ENCODE data around the gene KRT75.

Gene KRT75

GRCh38 chr12:52401926-52402325 lies 32.2 kb downstream of the KRT75 start:
- H4K20me1 ChIP-seq (ENCODE audit: insufficient read depth, low read length): no peaks in the 10 kb centered on the region
- peaks cover 7% of the 10 kb centered on the region for H3K27me3 ChIP-seq (ENCODE audit: low read depth, low read length)
- no peak overlapping the region for H2AFZ ChIP-seq (ENCODE audit: low read depth, low read length)
- no peak overlapping the region for H3K9ac ChIP-seq (ENCODE audit: low read length)
- H3K27ac ChIP-seq (ENCODE audit: low read length): no peak overlapping the region
- TF ChIP-seq EZH2phosphoT487 (IDR thresholded peaks at IDR 0.05; ENCODE audit: low read depth) (no peak), CTCF (IDR thresholded peaks at IDR 0.05; ENCODE audit: low read depth, low read length) (no peak)
- no peak overlapping the region for H3K4me2 ChIP-seq (ENCODE audit: low read length)
- H3K79me2 ChIP-seq (ENCODE audit: low read length): no peaks in the 10 kb centered on the region
- no peaks in the 10 kb centered on the region for H3K36me3 ChIP-seq (replicated peaks; ENCODE audit: low read depth, low read length)
- H3K4me1 ChIP-seq (ENCODE audit: low read length): no peaks in the 10 kb centered on the region
- H3K9me3 ChIP-seq (ENCODE audit: insufficient read depth, low read length): no peaks in the 10 kb centered on the region
- no peak overlapping the region for H3K4me3 ChIP-seq (ENCODE audit: low read length)

DNA sequence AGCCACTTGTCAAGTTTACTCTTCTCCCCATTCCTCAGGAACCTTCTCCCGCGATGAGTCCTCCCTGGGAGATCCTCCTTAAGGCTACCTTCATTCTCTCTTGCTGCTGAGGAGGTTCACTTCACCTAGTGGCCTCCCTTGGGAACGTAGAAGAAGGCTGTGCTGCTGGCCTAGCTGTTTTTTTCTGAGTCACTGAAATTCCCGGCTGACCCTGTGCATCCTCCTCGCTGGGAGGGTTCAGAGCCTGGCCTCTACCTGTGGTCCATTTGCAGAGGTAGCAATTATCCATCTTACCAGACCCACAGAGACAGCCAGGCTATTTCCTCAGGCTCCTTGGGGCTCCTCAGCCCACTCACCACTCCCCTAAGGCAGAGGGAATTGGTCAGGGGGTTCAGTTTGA lies 32.6 kb downstream of the KRT75 start:
- Histone ChIP-seq H3K4me3 (ENCODE audit: low read length) (no peak overlapping the region), H3K4me1 (ENCODE audit: low read length) (no peaks in the 10 kb centered on the region), H3K27me3 (ENCODE audit: low read depth, low read length) (peaks cover 11% of the 10 kb centered on the region), H4K20me1 (ENCODE audit: insufficient read depth, low read length) (no peaks in the 10 kb centered on the region), H3K4me2 (ENCODE audit: low read length) (no peak overlapping the region), H3K27ac (ENCODE audit: low read length) (no peak overlapping the region), H2AFZ (ENCODE audit: low read depth, low read length) (no peak overlapping the region), H3K9ac (ENCODE audit: low read length) (no peak overlapping the region), H3K9me3 (ENCODE audit: insufficient read depth, low read length) (no peaks in the 10 kb centered on the region), H3K36me3 (replicated peaks; ENCODE audit: low read depth, low read length) (no peaks in the 10 kb centered on the region), H3K79me2 (ENCODE audit: low read length) (no peaks in the 10 kb centered on the region)
- TF ChIP-seq CTCF (IDR thresholded peaks at IDR 0.05; ENCODE audit: low read depth, low read length): no peak
- TF ChIP-seq EZH2phosphoT487 (IDR thresholded peaks at IDR 0.05; ENCODE audit: low read depth): no peak

DNA sequence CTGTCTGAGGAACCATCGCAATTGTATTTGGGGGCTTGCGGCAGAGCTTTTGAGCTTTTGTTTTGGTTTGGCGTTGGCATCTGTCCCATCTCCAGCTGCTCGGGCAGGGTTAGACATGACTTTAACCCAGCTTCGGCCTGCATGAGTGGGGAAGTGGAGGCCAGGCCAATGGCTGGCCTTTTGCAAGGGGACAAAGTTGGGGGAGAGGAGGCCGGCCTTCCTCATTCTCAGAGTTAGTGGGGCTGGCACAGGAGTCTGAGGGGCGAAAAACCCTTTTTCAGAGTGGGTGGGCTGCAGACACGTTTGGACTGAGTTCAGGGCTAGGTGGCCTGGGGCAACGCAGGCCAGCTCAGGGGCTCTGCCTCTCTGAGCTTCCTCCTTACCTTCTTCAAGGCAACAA lies 33.3 kb downstream of the KRT75 start:
- Histone ChIP-seq H3K27ac (ENCODE audit: low read length) (no peak overlapping the region), H3K4me1 (ENCODE audit: low read length) (no peaks in the 10 kb centered on the region), H3K4me3 (ENCODE audit: low read length) (no peak overlapping the region), H3K36me3 (replicated peaks; ENCODE audit: low read depth, low read length) (no peaks in the 10 kb centered on the region), H2AFZ (ENCODE audit: low read depth, low read length) (no peak overlapping the region), H3K9ac (ENCODE audit: low read length) (no peak overlapping the region), H4K20me1 (ENCODE audit: insufficient read depth, low read length) (no peaks in the 10 kb centered on the region), H3K79me2 (ENCODE audit: low read length) (no peaks in the 10 kb centered on the region), H3K27me3 (ENCODE audit: low read depth, low read length) (peaks cover 12% of the 10 kb centered on the region), H3K4me2 (ENCODE audit: low read length) (no peak overlapping the region), H3K9me3 (ENCODE audit: insufficient read depth, low read length) (no peaks in the 10 kb centered on the region)
- TF ChIP-seq EZH2phosphoT487 (IDR thresholded peaks at IDR 0.05; ENCODE audit: low read depth) (no peak), CTCF (IDR thresholded peaks at IDR 0.05; ENCODE audit: low read depth, low read length) (no peak)

GRCh38 chr12:52399756-52400155 lies 34.4 kb downstream of the KRT75 start:
- no peaks in the 10 kb centered on the region for H4K20me1 ChIP-seq (ENCODE audit: insufficient read depth, low read length)
- H3K9ac ChIP-seq (ENCODE audit: low read length): no peak overlapping the region
- TF ChIP-seq CTCF (IDR thresholded peaks at IDR 0.05; ENCODE audit: low read depth, low read length) (no peak), EZH2phosphoT487 (IDR thresholded peaks at IDR 0.05; ENCODE audit: low read depth) (no peak)
- H3K36me3 ChIP-seq (replicated peaks; ENCODE audit: low read depth, low read length): no peaks in the 10 kb centered on the region
- no peak overlapping the region for H3K4me2 ChIP-seq (ENCODE audit: low read length)
- peaks cover 12% of the 10 kb centered on the region for H3K27me3 ChIP-seq (ENCODE audit: low read depth, low read length)
- no peaks in the 10 kb centered on the region for H3K4me1 ChIP-seq (ENCODE audit: low read length)
- no peak overlapping the region for H2AFZ ChIP-seq (ENCODE audit: low read depth, low read length)
- H3K27ac ChIP-seq (ENCODE audit: low read length): no peak overlapping the region
- no peaks in the 10 kb centered on the region for H3K9me3 ChIP-seq (ENCODE audit: insufficient read depth, low read length)
- no peak overlapping the region for H3K4me3 ChIP-seq (ENCODE audit: low read length)
- no peaks in the 10 kb centered on the region for H3K79me2 ChIP-seq (ENCODE audit: low read length)

All from OCI-LY3 (cell line).